K562 (cell line): ENCODE measurements around the gene NDST1. TPM values are rescaled to one million over a fixed set of nuclear protein-coding genes. Genes with fewer than 3 reads are reported as not detected.
A peak's percentile ranks its signal among the peaks of the same experiment; 100 is the strongest.

Experiments used
- CBX5 ChIP-seq: IDR thresholded peaks from 2 replicates; pipeline ENCODE4 v1.6.1; 2014; ENCODE audit warnings: low read depth, borderline replicate concordance
- CHCHD3 ChIP-seq: fragments of 250-450 bp; sonication (Bioruptor Pico); IDR thresholded peaks from 2 replicates; pipeline ENCODE4 v2.1.2; 2022; ENCODE audit warnings: mild to moderate bottlenecking
- EHMT2 ChIP-seq: fragments of 450-650 bp; IDR thresholded peaks from 2 replicates; pipeline ENCODE4 v1.6.1; 2018; ENCODE audit warnings: antibody characterized with exemption
- EP300 ChIP-seq: IDR thresholded peaks from 2 replicates; pipeline ENCODE4 v1.6.1; 2012; ENCODE audit warnings: low read length, improper control_type of control experiment
- HDAC1 ChIP-seq, 2 experiments: fragments of 450-650 bp; IDR thresholded peaks; 2 replicates each; pipeline ENCODE4 v1.6.1; 2016 to 2017; ENCODE audit warnings: inconsistent platforms in 1 of 2, mild to moderate bottlenecking in 1 of 2, moderate library complexity in 1 of 2
- NR2C1 ChIP-seq, 2 experiments: fragments of 450-650 bp; IDR thresholded peaks; 2 replicates each; pipeline ENCODE4 v1.6.1; 2017; ENCODE audit warnings: mild to moderate bottlenecking in 2 of 2, antibody characterized with exemption in 1 of 2, inconsistent platforms in 1 of 2, missing compliant biosample characterization in 1 of 2, missing genetic modification characterization in 1 of 2
- NUFIP1 ChIP-seq: fragments of 450-650 bp; IDR thresholded peaks from 2 replicates; pipeline ENCODE4 v1.6.1; 2018; ENCODE audit not compliant: partially characterized antibody
- PHF8 ChIP-seq: fragments of 200-600 bp; sonication (generic); IDR thresholded peaks from 2 replicates; pipeline ENCODE4 v1.6.1; 2012; ENCODE audit warnings: mixed run types, mild to moderate bottlenecking, inconsistent platforms, low read length, moderate library complexity, borderline replicate concordance
- RFX5 ChIP-seq: IDR thresholded peaks from 2 replicates; pipeline ENCODE4 v1.6.1; 2011; ENCODE audit warnings: low read depth, mild to moderate bottlenecking, improper control_type of control experiment, low read length
- ZNF316 ChIP-seq: fragments of 450-650 bp; IDR thresholded peaks from 2 replicates; pipeline ENCODE4 v1.6.1; 2016
- polyA plus RNA-seq, 8 experiments: library from polyadenylated mRNA; depleted of rRNA in 4 of 8; stranded (reverse) in 5 of 8; unstranded in 3 of 8; fragments of >200 nt; fragmentation: Nextera tagmentation in 2 of 8; fragmentation: Illumina TruSeq in 1 of 8; extraction: Ambion mirVana in 2 of 8; extraction: Trizol in 1 of 8; gene quantifications; 2 replicates each; pipeline versions ENCODE4 v1.2.1 to v1.2.3, GENCODE V29; 2011 to 2014; ENCODE audit warnings: inconsistent platforms in 1 of 8, missing spikeins in 1 of 8
- total RNA-seq, 7 experiments: library from RNA; depleted of rRNA in 6 of 7; stranded (reverse); fragments of >200 nt in 6 of 7; fragmentation: Illumina TruSeq in 2 of 7; extraction: Trizol in 2 of 7; gene quantifications; 2 replicates each; pipeline versions ENCODE4 v1.2.1 to v1.2.3, GENCODE V29; 2011 to 2021; ENCODE audit warnings: low replicate concordance in 1 of 7
- TF ChIP-seq, protein P1 (sequence below), 2 experiments: fragments of 450-650 bp; conservative IDR thresholded peaks; 2 replicates each; pipeline ENCODE4 v1.6.1; 2017; ENCODE audit warnings: mild to moderate bottlenecking in 2 of 2, moderate library complexity in 2 of 2
- TF ChIP-seq, protein P2 (sequence below), 2 experiments: fragments of 450-650 bp; formaldehyde crosslinking in 1 of 2; IDR thresholded peaks; 2 replicates each; pipeline versions ENCODE4 v1.4.0 to v1.6.1; 2014 to 2020; ENCODE audit warnings: mild to moderate bottlenecking in 2 of 2, borderline replicate concordance in 1 of 2, low read depth in 1 of 2
- TF ChIP-seq, protein P3 (sequence below): sonication (generic); formaldehyde crosslinking; IDR thresholded peaks from 2 replicates; pipeline ENCODE4 v1.5.0; 2020; ENCODE audit warnings: missing genetic modification reagents
- TF ChIP-seq, protein P4 (sequence below): IDR thresholded peaks from 2 replicates; pipeline ENCODE4 v1.6.1; 2011; ENCODE audit warnings: borderline replicate concordance, low read depth, mild to moderate bottlenecking, moderate library complexity, low read length; ENCODE audit not compliant: insufficient read depth, poor library complexity, severe bottlenecking

NDST1 gene
- total and polyA plus RNA-seq, 9 of the 15 experiments (the other 6 are each of a cell fraction or from before 2014, with no cell fraction given) = 0.38 to 47.9 (median 9.9) TPM

DNA sequence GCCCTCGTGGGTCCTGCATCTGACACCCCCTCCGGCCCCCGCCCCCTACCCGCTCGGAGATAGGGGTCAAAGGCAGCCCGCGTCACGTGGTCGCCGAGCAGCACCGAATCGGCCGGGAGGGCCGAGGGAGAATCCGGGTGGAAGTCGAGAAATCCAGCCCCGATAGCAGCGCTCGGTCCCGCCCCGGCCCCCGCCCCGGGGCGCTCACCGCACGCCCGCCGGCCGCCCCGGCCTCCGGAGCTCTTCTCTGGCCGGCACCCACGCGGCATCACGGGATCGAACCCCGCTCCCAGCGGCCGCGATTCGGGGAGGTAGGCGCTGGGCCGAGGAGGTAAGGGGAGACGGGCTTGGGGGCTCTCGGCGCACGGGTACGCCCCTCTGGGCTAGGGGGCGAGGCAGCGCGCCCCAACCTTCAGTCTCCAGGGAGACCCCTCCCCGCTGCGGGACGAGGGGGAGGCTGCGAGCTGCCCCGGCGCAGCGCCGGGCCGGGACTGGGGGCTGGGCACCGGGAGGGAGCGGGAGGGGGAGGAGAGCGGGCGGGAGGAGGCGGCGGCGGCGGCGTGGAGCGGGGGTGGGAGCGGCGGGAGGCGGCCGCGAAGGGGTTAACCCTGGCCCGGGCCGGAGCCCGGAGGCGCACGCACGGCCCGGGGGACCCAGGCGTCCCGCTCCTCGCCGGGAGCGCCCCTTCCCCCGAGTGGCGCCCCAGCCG, 22.1 kb upstream of the NDST1 start (continued):
- TF ChIP-seq, protein P1, sequence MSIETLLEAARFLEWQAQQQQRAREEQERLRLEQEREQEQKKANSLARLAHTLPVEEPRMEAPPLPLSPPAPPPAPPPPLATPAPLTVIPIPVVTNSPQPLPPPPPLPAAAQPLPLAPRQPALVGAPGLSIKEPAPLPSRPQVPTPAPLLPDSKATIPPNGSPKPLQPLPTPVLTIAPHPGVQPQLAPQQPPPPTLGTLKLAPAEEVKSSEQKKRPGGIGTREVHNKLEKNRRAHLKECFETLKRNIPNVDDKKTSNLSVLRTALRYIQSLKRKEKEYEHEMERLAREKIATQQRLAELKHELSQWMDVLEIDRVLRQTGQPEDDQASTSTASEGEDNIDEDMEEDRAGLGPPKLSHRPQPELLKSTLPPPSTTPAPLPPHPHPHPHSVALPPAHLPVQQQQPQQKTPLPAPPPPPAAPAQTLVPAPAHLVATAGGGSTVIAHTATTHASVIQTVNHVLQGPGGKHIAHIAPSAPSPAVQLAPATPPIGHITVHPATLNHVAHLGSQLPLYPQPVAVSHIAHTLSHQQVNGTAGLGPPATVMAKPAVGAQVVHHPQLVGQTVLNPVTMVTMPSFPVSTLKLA (conservative IDR thresholded peaks at IDR 0.05) = peak; percentile 51 to 55
- no peak for TF ChIP-seq ZNF316
- no peak for TF ChIP-seq NUFIP1
- no peak for TF ChIP-seq EHMT2
- TF ChIP-seq RFX5 = no peak
- peak; percentile 63; the same call in 1 of the 2 replicates for TF ChIP-seq PHF8
- TF ChIP-seq, protein P2, sequence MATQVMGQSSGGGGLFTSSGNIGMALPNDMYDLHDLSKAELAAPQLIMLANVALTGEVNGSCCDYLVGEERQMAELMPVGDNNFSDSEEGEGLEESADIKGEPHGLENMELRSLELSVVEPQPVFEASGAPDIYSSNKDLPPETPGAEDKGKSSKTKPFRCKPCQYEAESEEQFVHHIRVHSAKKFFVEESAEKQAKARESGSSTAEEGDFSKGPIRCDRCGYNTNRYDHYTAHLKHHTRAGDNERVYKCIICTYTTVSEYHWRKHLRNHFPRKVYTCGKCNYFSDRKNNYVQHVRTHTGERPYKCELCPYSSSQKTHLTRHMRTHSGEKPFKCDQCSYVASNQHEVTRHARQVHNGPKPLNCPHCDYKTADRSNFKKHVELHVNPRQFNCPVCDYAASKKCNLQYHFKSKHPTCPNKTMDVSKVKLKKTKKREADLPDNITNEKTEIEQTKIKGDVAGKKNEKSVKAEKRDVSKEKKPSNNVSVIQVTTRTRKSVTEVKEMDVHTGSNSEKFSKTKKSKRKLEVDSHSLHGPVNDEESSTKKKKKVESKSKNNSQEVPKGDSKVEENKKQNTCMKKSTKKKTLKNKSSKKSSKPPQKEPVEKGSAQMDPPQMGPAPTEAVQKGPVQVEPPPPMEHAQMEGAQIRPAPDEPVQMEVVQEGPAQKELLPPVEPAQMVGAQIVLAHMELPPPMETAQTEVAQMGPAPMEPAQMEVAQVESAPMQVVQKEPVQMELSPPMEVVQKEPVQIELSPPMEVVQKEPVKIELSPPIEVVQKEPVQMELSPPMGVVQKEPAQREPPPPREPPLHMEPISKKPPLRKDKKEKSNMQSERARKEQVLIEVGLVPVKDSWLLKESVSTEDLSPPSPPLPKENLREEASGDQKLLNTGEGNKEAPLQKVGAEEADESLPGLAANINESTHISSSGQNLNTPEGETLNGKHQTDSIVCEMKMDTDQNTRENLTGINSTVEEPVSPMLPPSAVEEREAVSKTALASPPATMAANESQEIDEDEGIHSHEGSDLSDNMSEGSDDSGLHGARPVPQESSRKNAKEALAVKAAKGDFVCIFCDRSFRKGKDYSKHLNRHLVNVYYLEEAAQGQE (IDR thresholded peaks at IDR 0.05; ENCODE audit: borderline replicate concordance) = peak; percentile 41; the same call in 1 of the 2 replicates
- TF ChIP-seq, protein P2 (CRISPR knock-in tag; IDR thresholded peaks at IDR 0.05; ENCODE audit: low read depth) = no peak
- no peak for TF ChIP-seq CBX5
- TF ChIP-seq HDAC1 (IDR thresholded peaks at IDR 0.05) = 0 out of 4 replicates have a peak, but pooled peaks of 1 of the 2 experiments have one; percentile 22
- TF ChIP-seq NR2C1 (IDR thresholded peaks at IDR 0.05) = peak; percentile 79; the same call in 1 of the 2 replicates
- TF ChIP-seq NR2C1 (tag; IDR thresholded peaks at IDR 0.05) = peak; percentile 87; the same call in 1 of the 2 replicates
- TF ChIP-seq, protein P3, sequence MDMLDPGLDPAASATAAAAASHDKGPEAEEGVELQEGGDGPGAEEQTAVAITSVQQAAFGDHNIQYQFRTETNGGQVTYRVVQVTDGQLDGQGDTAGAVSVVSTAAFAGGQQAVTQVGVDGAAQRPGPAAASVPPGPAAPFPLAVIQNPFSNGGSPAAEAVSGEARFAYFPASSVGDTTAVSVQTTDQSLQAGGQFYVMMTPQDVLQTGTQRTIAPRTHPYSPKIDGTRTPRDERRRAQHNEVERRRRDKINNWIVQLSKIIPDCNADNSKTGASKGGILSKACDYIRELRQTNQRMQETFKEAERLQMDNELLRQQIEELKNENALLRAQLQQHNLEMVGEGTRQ (CRISPR knock-in tag) = peak; percentile 92
- TF ChIP-seq EP300 = no peak
- TF ChIP-seq CHCHD3 = no peak
- TF ChIP-seq, protein P4, sequence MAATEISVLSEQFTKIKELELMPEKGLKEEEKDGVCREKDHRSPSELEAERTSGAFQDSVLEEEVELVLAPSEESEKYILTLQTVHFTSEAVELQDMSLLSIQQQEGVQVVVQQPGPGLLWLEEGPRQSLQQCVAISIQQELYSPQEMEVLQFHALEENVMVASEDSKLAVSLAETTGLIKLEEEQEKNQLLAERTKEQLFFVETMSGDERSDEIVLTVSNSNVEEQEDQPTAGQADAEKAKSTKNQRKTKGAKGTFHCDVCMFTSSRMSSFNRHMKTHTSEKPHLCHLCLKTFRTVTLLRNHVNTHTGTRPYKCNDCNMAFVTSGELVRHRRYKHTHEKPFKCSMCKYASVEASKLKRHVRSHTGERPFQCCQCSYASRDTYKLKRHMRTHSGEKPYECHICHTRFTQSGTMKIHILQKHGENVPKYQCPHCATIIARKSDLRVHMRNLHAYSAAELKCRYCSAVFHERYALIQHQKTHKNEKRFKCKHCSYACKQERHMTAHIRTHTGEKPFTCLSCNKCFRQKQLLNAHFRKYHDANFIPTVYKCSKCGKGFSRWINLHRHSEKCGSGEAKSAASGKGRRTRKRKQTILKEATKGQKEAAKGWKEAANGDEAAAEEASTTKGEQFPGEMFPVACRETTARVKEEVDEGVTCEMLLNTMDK = no peak
